ENCODE results near the gene HTRA3. TPM values are rescaled to one million over a fixed set of nuclear protein-coding genes. Genes with fewer than 3 reads are reported as not detected.

Gene HTRA3
- total and polyA plus RNA-seq, 4 experiments from 2014 or later: not detected

DNA sequence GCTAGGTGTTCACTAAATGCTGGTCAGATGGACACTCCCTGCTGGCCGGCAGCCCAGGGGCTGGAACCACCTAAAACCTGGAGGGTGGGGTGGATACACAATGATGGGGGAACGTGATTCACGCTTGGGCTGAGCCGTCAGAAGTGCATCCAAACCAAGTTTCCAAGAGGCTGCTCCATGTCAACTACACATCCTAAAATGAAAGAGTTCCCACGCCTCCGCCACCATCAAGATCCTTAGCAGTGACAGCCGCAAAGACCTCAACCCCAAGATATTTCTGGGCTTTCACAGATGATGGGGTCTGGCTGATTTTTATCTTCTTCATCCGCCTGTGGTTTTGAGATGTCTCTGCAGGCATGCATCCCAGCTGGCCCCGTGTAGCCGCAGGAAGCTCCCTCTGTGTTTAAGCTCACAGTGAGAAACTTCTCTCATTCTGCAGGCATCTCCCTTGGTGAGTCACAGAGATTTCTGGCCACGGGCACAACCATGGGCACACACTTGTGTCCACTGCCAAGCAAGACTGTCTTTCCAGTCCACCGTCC lies 84.4 kb downstream of the HTRA3 start:
- Mint-ChIP-seq H3K4me1 (no peaks in the 10 kb centered on the region), H3K9me3 (peaks cover 0 to 6% (median 0%) of the 10 kb centered on the region in 8 donors), H3K27me3 (peaks cover 3 to 7% of the 10 kb centered on the region in 2 donors), H3K36me3 (no peaks in the 10 kb centered on the region), H3K27ac (no peak overlapping the region), H3K4me3 (no peak overlapping the region)
- H3K27ac ChIP-seq (ENCODE audit: low read depth, low read length): no peak overlapping the region
- DNase-seq: no peak
- no peaks in the 10 kb centered on the region for H3K4me1 ChIP-seq (ENCODE audit: insufficient read depth, low read length)
- CTCF ChIA-PET (ENCODE audit: partially characterized antibody): no interaction called here
- intact Hi-C loops (cut with micrococcal nuclease): no loop called here
- POLR2A ChIA-PET (ENCODE audit: partially characterized antibody): no interaction called here
- H3K9me3 ChIP-seq (ENCODE audit: control insufficient read depth in 1 of 2, low read length in 2 of 2): no peaks in the 10 kb centered on the region
- H3K36me3 ChIP-seq (ENCODE audit: insufficient read depth, low read length): no peaks in the 10 kb centered on the region
- no peaks in the 10 kb centered on the region for H3K27me3 ChIP-seq (ENCODE audit: insufficient read depth, low read length)
- no peak overlapping the region for H3K4me3 ChIP-seq (ENCODE audit: low read length in 2 of 2)

DNA sequence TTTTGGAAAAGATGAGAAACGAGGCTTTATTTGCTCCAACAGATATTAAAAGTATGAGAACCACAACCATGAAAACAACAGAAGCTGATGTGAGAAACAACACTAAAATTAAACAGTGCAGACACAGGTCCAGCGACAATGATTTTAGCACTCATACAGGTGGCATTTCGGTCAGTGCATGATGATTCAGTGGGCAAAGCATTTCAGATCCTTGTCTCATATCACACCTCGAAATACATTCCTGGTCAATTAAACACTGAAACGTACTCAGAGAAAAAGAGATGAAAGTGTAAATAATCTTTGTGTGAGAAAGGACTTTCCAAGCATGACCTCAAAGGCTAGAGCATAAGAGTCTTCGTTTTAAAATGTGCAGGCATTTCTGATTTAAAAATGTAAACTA lies 85.8 kb downstream of the HTRA3 start:
- Histone ChIP-seq H3K27ac (ENCODE audit: low read depth, low read length) (no peak overlapping the region), H3K4me1 (ENCODE audit: insufficient read depth, low read length) (no peaks in the 10 kb centered on the region), H3K9me3 (ENCODE audit: control insufficient read depth in 1 of 2, low read length in 2 of 2) (no peaks in the 10 kb centered on the region), H3K4me3 (ENCODE audit: low read length in 2 of 2) (no peak overlapping the region), H3K36me3 (ENCODE audit: insufficient read depth, low read length) (no peaks in the 10 kb centered on the region), H3K27me3 (ENCODE audit: insufficient read depth, low read length) (no peaks in the 10 kb centered on the region)
- ChIA-PET POLR2A (ENCODE audit: partially characterized antibody) (no interaction called here), CTCF (ENCODE audit: partially characterized antibody) (no interaction called here)
- H3K27me3 Mint-ChIP-seq: peaks cover 2 to 5% of the 10 kb centered on the region in 2 donors
- H3K4me3 Mint-ChIP-seq: no peak overlapping the region
- H3K36me3 Mint-ChIP-seq: no peaks in the 10 kb centered on the region
- H3K9me3 Mint-ChIP-seq: peaks cover 0 to 6% (median 0%) of the 10 kb centered on the region in 8 donors
- intact Hi-C loops (cut with micrococcal nuclease): no loop called here
- no peaks in the 10 kb centered on the region for H3K4me1 Mint-ChIP-seq
- DNase-seq: no peak
- no peak overlapping the region for H3K27ac Mint-ChIP-seq

GRCh38 chr4:8355864-8356565 lies 86.5 kb downstream of the HTRA3 start:
- H3K4me3 Mint-ChIP-seq: no peak overlapping the region
- no peak overlapping the region for H3K27ac Mint-ChIP-seq
- intact Hi-C loops (cut with micrococcal nuclease): no loop called here
- POLR2A ChIA-PET (ENCODE audit: partially characterized antibody): no interaction called here
- H3K27ac ChIP-seq (ENCODE audit: low read depth, low read length): no peak overlapping the region
- no peaks in the 10 kb centered on the region for H3K36me3 ChIP-seq (ENCODE audit: insufficient read depth, low read length)
- CTCF ChIA-PET (ENCODE audit: partially characterized antibody): no interaction called here
- peaks cover 2 to 5% of the 10 kb centered on the region in 2 donors for H3K27me3 Mint-ChIP-seq
- H3K4me1 ChIP-seq (ENCODE audit: insufficient read depth, low read length): no peaks in the 10 kb centered on the region
- no peaks in the 10 kb centered on the region for H3K27me3 ChIP-seq (ENCODE audit: insufficient read depth, low read length)
- no peaks in the 10 kb centered on the region for H3K9me3 ChIP-seq (ENCODE audit: control insufficient read depth in 1 of 2, low read length in 2 of 2)
- peaks cover 0 to 6% (median under 1%) of the 10 kb centered on the region in 8 donors for H3K9me3 Mint-ChIP-seq
- DNase-seq: no peak
- H3K4me3 ChIP-seq (ENCODE audit: low read length in 2 of 2): no peak overlapping the region
- no peaks in the 10 kb centered on the region for H3K4me1 Mint-ChIP-seq
- no peaks in the 10 kb centered on the region for H3K36me3 Mint-ChIP-seq

Other genes starting within 250 kb of the HTRA3 start
- gene ABLIM2, start 110.9 kb upstream of the HTRA3 start, total RNA-seq: 1 to 10 TPM; 6.2 to 7.9 TPM
- 1 to 10 TPM in 1 of 2 donors, under 1 TPM in 1; 0.44 to 1.3 TPM for gene ABLIM2, start 110.9 kb upstream of the HTRA3 start, polyA plus RNA-seq
- gene SH3TC1, start 70.5 kb upstream of the HTRA3 start, total RNA-seq: 10 to 100 TPM; 37.1 to 41.3 TPM
- 10 to 100 TPM in 1 of 2 donors, 1 to 10 TPM in 1; 7.9 to 14.3 TPM for gene SH3TC1, start 70.5 kb upstream of the HTRA3 start, polyA plus RNA-seq
- gene ACOX3, start 171.0 kb downstream of the HTRA3 start, total RNA-seq: 10 to 100 TPM; 16.3 to 17.3 TPM
- 10 to 100 TPM; 13.3 to 16.5 TPM for gene ACOX3, start 171.0 kb downstream of the HTRA3 start, polyA plus RNA-seq
- 10 to 100 TPM; 29.6 to 33.0 TPM for gene TRMT44, start 171.0 kb downstream of the HTRA3 start, total RNA-seq
- gene TRMT44, start 171.0 kb downstream of the HTRA3 start, polyA plus RNA-seq: 10 to 100 TPM in 1 of 2 donors, 1 to 10 TPM in 1; 4.3 to 11.7 TPM